VCaP (cell line): ENCODE data around the gene PHACTR1.

Source experiments
- H3K27ac ChIP-seq: fragments of 450-650 bp; 2 replicates; pipeline ENCODE4 v1.5.1; 2017
- CTCF ChIP-seq: fragments of 450-650 bp; conservative IDR thresholded peaks from 2 replicates; pipeline ENCODE4 v1.5.1; 2017; ENCODE audit warnings: mild to moderate bottlenecking, moderate library complexity

PHACTR1 gene

GRCh38 chr6:12748815-12749521, 32.4 kb downstream of the PHACTR1 start:
- H3K27ac ChIP-seq, result no peak overlapping the region
- no peak for TF ChIP-seq CTCF

GRCh38 chr6:12749531-12750379, 33.2 kb downstream of the PHACTR1 start:
- no peak overlapping the region for H3K27ac ChIP-seq
- no peak for TF ChIP-seq CTCF

- H3K27ac ChIP-seq, result no peak overlapping the region
- TF ChIP-seq CTCF, result no peak
Measured at GRCh38 chr6:12750416-12750815, 33.8 kb downstream of the PHACTR1 start.

- no peak for TF ChIP-seq CTCF
- no peak overlapping the region for H3K27ac ChIP-seq
Measured at GRCh38 chr6:12751694-12752325, 35.2 kb downstream of the PHACTR1 start.

- H3K27ac ChIP-seq, result no peak overlapping the region
Measured at GRCh38 chr6:12753036-12753435, 36.5 kb downstream of the PHACTR1 start.

GRCh38 chr6:12760226-12760625, 43.7 kb downstream of the PHACTR1 start:
- no peak for TF ChIP-seq CTCF
- no peak overlapping the region for H3K27ac ChIP-seq

More at GRCh38 chr6:12753036-12753435, 36.5 kb downstream of the PHACTR1 start:
- no peak for TF ChIP-seq CTCF

GRCh38 chr6:12760911-12761310, 44.3 kb downstream of the PHACTR1 start:
- no peak for TF ChIP-seq CTCF
- H3K27ac ChIP-seq, result no peak overlapping the region
